NCI-H128 (cell line): ENCODE measurements around the gene RAD54L2.
"Not testable (repeated sequence)": the region's sequence is repeated elsewhere in the genome, so short reads cannot be mapped to it uniquely, and the experiment has no call there.

Source experiments
- DNase-seq: peaks from one replicate; lab custom pipeline; 2025; ENCODE audit not compliant: unreplicated experiment; lab: John Stamatoyannopoulos, UW

The RAD54L2 gene, protein sequence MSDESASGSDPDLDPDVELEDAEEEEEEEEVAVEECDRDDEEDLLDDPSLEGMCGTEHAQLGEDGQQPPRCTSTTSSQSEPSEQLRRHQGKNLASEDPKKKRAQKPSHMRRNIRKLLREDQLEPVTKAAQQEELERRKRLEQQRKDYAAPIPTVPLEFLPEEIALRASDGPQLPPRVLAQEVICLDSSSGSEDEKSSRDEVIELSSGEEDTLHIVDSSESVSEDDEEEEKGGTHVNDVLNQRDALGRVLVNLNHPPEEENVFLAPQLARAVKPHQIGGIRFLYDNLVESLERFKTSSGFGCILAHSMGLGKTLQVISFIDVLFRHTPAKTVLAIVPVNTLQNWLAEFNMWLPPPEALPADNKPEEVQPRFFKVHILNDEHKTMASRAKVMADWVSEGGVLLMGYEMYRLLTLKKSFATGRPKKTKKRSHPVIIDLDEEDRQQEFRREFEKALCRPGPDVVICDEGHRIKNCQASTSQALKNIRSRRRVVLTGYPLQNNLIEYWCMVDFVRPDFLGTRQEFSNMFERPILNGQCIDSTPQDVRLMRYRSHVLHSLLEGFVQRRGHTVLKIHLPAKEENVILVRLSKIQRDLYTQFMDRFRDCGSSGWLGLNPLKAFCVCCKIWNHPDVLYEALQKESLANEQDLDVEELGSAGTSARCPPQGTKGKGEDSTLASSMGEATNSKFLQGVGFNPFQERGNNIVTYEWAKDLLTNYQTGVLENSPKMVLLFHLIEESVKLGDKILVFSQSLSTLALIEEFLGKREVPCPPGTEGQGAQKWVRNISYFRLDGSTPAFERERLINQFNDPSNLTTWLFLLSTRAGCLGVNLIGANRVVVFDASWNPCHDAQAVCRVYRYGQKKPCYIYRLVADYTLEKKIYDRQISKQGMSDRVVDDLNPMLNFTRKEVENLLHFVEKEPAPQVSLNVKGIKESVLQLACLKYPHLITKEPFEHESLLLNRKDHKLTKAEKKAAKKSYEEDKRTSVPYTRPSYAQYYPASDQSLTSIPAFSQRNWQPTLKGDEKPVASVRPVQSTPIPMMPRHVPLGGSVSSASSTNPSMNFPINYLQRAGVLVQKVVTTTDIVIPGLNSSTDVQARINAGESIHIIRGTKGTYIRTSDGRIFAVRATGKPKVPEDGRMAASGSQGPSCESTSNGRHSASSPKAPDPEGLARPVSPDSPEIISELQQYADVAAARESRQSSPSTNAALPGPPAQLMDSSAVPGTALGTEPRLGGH (N-terminal part only)

DNA sequence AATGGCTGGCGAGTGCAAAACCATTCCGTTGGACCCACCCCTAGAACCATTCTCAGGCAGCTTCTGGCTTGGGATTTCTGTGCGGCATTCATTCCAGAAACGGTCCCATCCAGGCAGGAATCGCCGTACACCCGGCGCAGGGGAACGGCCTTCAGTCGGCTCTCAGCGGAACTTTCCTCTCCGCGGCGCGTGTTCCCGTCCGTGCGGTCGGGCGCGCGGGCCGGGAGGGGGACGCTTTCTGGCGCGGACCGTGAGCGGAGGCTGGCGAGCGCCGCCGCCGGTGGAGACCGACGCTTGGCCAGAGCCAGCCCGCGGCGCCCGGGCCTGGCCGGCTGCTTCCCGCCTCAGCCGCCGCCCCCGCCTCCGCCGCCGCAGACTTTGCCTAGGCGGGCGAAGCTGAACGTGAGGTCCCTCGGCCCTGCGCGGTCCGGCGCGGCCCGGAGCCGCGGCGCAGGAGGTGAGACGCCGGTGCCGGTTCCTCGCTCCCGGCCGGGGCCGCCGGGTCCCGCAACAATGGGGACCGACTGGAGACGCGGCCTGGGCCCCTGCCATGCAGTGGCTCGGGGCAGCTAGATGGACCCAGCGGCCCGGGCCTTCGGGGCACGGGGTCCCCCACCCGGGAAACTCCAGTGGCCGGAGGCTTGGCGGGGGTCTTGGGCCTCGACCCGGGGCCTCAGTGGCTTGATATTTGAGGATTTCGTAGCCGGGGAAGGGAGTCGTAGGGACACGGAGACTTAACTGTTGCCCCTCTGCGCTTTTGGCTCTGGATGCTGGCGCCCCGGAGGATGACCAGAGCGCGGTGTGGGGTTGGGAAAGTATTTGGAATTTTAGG is at the start of gene RAD54L2:
TSS of gene RAD54L2 (plus strand) at position 261 of the 832 bp plus-strand sequence. CDS start 51,702 bp downstream, outside the sequence.
- peak; percentile 39 for DNase-seq

DNA sequence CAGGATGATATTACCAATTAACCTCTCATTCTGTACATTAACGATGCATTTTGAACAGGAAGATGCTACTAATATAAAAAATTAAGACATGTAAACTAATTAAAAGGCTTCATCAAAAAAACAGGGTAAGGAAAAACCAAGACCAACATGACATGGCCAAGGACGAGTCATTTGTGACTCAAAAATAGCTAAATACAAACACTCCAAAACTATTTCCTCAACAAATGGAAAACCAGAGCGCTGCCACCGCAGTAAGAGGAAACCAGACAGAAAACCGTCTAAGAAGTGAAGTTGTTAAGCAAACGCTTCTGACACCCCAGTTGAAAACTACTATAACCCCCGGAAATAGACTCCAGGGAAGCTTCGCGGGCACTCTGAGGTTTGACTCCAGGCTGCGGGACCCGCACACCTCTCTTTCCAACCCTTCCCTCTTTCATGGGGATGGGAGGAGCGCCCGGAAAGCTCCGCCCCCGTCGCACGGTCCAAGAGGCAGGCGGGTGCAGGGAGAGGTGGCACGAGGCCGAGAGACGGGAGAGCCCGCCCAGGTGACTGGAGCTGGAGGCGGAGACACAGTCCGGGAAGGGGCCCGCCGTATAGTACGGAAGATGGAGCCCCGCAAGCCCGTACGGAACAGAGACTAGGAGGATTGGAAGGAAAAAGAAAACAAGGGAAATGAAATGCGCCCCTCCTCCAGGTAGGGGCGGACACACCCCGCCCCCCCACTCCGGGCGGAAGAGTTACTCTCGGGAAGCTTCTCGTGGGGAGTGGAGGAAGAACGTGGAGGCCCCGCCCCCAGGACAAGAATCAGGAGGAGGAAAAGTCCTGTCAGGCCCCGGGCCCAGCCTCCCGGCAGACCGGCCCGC is 39.4 kb upstream of the RAD54L2 start:
- peak; percentile 79 for DNase-seq

DNA sequence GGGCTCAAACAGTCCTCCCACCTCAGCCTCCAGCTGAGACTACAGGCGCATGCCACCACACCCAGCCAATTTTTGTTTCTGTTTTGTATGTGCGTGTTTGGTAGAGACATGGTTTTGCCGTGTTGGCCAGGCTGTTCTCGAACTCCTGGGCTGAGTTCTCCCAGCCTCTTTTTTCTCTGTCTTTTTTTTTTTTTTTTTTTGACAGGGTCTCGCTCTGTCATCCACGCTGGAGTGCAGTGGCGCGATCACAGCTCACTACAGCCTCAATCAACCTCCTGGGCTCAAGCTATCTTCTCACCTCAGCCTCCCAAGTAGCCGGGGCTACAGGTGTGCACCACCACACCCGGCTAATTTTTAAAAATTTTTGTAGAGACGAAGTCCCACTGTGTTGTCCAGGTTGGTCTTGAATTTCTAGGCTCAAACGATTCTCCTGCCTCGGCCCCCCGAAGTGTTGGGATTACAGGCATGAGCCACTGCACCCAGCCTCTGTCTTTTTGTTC is 37.8 kb upstream of the RAD54L2 start:
- no peak for DNase-seq

DNA sequence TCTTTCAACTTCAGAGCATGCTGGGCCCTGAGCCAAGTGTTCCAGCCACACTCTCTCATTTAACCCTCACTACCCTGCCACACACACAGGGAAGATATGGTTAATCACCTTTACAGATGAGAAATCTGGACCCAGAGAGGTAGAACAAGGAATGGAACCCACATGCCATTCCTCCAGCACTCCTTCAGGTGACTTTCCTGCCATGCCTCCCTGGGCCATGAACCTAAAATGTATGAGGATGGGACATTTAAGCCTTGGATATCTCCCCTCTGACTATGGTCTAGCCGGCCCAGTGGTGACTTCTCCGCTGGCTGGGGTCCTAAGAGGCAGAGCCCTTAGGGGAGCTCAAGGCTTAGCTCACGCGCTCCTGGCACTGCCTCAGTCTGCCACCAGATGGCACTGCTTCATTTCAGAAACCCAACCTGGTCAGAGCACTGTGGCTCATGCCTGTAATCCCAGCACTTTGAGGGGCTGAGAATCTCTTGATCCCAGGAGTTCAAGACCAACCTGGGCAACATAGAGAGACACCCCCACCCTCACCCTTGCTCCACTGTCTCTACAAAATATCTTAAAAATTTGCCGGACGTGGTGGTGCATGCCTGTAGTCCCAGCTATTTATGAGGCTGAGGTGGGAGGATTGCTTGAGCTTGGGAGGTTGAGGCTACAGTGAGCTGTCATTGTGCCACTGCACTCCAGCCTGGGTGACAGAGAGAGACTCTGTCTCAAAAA is 36.5 kb upstream of the RAD54L2 start:
- peak; percentile 53 for DNase-seq

DNA sequence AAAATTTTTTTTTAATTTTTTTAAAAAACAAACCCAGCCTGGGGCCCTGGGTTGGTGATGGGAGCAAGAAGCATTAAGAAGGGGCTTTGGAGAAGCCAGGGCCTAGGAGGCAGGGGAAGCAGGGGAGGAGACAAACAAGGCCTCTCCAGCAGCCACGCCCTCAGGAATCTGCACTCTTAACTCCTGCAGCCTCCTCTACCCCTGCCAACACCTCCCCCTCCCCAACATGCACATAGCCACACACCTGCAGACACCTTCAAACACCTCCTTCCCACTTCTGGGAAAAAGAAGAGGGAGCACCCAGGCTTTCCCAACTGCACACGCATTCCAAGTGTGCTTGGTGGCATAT is 36.0 kb upstream of the RAD54L2 start:
- no peak for DNase-seq

DNA sequence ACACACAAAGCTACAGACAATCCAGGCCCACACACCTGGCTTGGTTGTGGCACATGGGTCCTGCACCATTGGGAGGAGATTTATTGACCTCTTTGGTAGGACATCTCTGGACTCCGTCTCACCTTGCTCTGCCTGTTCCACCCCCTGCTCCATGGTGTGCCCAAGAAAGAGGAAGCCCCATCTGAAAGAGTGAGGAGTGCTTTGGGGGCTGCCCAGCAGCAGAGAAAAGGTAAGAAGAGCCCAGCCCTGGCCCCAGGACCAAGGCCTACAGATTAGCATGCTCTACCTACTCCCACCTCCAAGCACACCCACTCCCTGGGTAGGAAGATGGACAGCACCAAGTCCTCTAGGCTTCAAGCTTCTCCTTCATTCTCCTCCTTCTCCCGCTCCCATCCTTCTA is 35.5 kb upstream of the RAD54L2 start:
- DNase-seq: no peak

DNA sequence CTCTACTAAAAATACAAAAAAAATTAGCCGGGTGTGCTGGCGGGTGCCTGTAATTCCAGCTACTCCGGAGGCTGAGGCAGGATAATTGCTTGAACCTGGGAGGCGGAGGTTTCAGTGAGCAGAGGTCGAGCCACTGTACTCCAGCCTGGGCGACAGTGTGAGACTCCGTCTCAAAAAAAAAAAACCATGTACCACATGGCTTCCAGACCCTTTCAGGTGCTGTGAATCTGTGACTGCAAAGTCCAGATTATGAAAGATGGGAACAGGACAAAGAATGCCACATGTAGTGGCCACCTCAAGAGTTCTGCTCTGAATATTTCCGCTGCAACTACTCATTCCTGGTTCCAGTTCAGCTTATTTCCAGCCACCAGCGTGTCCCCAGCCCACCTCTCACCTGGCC is 30.3 kb upstream of the RAD54L2 start:
- DNase-seq: no peak

DNA sequence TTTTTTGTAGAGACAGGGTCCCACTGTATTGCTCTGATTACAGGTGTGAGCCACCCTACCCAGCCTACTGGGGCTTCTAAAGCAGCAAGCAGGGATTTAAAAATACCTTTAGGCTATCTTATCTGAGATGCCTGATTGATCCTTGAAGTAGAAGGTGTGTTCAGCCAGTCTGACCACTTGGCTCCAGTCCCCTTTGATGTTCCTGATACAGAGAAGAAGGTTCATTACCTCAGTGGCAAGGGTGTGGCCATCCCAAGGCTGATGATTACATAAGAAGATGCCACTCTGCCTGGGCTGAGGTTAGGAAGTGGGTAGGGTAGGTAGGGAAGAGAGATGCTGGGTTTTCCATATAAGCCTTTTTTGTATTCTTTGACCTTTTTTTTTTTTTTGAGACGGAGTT is 27.5 kb upstream of the RAD54L2 start:
- no peak for DNase-seq

DNA sequence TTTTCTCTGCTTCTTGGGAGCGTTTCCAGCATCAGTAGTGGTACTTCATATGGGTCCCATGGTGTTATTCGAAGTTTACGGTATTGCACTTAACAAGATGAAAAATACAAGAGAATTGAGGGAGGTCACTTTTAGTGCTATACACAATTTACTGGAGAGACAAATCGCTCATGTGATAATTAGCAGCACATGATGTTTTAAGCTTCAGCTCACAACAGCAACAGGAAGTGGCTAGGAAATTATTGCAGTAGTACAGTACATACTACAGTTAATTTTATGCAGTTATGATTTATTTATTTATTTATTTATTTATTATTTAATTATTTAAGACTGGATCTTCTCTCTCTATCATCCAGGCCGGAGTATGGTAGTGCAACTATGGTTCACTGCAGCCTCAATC is 24.3 kb upstream of the RAD54L2 start:
- no peak for DNase-seq

DNA sequence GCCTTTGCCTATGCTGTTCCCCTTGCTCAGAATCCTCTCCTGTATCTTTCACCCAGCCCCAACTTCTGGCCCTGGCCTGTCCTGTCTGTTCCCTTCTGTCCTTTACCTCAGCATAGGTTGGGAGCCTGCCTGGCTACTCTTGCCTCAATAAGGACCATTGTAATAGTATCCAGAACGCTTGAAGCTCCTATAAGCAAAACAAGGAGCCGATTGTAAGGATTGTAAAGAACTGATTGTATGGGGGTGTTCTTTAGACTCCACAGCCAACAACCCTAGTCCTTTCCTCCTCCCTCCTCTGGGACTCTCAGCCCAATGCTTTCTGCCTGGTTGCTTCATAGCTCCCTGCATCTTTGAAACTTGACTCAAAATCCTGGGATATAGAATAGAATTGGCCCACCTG is 18.7 kb upstream of the RAD54L2 start:
- no peak for DNase-seq

DNA sequence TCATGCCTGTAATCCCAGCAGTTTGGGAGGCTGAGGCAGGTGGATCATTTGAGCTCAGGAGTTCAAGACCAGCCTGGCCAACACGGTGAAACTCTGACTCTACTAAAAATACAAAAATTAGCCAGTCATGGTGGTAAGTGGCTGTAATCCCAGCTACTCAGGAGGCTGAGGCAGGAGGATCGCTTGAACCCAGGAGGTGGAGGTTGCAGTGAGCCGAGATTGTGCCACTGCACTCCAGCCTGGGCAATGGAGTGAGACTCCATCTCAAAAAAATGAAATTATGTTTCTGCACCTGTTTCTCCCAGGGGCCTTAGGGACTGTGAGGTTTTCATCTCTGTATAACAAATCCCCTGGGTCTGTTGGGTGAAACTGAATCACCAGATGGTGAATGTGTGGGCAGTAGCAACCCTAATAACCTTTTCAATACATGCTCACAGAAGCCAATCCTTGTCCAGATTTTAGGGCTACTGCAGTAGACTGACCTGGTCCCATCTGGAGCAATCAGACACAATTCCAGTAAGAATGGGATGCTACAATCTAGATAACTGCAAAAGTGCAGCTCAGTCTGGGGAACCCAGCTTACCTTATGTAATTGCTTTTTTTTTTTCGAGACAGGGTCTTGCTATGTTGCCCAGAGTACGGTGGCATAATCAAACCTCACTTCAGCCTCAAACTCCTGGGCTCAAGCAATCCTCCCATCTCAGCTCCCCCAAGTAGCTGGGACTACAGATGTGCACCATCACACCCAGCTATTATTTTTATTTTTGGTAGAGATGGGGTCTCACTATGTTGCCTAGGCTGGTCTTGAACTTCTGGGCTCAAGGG is 17.4 kb upstream of the RAD54L2 start:
- not testable (repeated sequence) for DNase-seq

DNA sequence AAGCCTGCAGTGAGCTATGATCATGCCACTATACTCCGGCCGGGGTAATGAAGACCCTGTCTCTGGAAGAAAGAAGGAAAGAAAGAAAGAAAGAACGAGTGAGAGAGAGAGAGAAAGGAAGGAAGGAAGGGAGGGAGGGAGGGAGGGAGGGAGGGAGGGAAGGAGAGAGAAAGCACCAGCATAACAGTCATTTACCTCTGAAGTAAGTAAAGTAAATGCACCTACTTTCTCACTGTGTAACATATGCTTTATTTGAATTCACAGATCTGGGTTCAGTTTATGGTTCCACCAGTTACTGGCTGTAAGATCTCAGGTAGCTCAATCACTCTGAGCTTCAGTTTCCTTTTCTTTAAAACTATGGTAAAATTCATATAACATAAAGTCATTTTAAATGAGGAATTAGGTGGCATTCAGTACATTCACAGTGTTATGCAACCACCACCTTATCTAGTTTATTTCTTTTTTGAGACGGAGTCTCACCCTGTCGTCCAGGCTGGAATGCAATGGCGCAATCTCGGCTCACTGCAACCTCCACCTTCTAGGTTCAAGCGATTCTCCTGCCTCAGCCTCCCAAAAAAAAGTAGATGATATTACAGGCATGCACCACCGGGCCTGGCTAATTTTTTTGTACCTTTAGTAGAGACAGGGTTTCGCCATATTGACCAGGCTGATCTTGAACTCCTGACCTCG is 16.1 kb upstream of the RAD54L2 start:
- no peak for DNase-seq

DNA sequence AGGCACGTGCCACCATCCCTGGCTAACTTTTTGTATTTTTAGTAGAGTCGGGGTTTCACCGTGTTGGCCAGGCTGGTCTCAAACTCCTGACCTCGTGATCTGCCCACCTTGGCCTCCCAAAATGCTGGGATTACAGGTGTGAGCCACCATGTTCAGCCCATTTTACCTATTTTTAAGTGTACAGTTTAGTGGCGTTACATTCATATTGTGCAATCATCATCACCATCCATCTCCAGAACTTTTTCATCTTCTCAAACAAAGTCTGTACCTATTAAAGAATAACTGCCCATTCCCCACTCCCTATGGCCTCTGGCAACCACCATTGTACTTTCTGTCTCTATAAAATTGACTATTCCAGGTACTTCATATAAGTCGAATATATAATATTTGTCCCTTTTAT is 13.6 kb upstream of the RAD54L2 start:
- not testable (repeated sequence) for DNase-seq

DNA sequence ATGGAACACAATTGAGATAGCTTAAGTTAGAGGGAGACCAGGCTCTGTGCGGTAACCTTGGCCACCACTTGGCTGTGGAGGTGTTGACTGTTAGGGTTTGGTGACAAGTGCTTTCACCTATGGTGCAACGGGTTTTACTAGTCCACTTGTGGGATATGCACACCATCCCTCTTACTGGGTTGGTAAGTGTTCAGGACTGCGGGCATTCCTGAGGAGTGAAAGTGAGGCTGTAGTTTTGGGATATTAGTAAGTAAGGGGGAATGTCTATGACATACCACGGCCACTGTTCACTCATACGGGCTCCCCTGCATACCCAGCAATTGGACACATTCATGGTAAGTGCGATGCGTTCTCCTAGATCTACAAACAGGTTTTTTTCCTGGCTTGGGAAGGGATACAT is 8.0 kb upstream of the RAD54L2 start:
- DNase-seq: no peak

DNA sequence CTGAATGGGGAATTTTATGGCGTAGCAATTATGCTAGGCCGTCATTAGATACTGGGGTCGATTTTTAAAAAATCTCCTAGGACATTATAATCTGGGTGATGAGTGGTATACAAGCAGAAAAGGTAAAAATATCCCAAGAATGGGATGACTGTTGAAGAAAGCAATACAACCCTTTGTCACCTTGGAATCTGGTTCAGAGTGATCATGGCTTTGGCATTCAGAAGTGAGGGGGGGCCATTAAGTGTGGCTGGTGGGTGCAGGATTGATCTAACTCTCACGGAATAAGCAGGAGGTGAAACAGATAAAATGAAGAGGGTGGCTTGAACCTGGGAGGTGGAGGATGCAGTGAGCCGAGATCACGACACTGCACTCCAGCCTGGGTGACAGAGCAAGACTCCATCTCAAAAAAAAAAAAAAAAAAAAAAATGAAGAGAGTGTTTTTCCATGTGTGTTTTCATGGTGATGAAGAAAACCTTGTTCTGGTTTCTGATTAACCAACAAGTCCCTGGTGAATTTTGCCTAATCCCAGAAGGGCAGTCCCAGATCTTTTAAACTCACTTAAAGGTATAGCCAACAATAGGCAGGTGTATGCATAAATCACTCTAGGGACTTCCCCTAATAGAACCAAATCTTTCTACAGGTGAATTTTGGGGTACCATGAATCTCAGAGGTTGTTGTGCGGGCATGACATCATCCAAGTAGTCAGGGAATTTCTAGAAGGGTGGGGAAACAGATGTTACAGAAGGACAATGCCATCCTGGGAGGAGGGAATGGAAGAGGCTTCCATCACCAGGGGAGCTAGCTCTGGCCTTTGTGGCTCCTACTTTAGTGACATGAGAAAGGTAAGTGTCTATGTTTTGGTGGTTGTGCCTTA is 3.1 kb upstream of the RAD54L2 start:
- no peak for DNase-seq

DNA sequence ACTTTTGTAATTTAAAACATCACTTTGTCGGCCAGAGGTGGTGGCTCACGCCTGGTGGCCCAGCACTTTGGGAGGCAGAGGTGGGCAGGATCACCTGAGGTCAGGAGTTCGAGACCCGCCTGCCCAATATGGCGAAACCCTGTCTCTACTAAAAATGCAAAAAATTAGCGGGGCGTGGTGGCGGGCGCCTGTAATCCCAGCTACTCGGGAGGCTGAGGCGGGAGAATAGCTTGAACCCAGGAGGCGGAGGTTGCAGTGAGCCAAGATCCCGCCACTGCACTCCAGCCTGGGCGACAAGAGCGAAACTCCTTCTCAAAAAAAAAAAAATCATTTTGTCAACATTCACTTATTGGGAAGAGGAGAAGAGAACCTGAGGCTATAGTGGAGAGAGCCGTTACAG is 888 bp upstream of the RAD54L2 start:
- DNase-seq: not testable (repeated sequence)
